ENCODE results near the gene PRKN.

The PRKN gene

DNA sequence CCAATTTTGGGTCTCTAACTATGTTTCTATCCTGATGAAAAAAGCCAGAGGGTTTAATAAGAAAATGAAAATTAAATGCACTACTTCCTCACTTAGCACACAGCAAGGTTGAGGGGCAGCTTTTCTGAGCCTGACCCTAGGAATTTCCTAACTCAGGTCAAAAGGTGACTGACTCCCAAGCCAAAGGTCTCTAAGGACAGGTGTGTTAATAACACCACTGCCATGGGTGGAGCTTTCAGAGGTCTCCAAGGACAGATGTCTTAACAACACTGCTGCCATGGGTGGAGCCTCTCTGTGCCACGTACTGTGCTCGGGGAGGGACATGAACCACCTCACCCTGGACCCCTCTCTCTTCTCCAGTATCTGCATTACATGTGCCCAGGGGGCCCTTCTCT is 339.2 kb downstream of the PRKN start:
- TF ChIP-seq ZFX (IDR thresholded peaks at IDR 0.05), result no peak
- TF ChIP-seq, protein P1, sequence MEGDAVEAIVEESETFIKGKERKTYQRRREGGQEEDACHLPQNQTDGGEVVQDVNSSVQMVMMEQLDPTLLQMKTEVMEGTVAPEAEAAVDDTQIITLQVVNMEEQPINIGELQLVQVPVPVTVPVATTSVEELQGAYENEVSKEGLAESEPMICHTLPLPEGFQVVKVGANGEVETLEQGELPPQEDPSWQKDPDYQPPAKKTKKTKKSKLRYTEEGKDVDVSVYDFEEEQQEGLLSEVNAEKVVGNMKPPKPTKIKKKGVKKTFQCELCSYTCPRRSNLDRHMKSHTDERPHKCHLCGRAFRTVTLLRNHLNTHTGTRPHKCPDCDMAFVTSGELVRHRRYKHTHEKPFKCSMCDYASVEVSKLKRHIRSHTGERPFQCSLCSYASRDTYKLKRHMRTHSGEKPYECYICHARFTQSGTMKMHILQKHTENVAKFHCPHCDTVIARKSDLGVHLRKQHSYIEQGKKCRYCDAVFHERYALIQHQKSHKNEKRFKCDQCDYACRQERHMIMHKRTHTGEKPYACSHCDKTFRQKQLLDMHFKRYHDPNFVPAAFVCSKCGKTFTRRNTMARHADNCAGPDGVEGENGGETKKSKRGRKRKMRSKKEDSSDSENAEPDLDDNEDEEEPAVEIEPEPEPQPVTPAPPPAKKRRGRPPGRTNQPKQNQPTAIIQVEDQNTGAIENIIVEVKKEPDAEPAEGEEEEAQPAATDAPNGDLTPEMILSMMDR (conservative IDR thresholded peaks at IDR 0.05), result no peak
- no peak overlapping the region for H3K27ac ChIP-seq

DNA sequence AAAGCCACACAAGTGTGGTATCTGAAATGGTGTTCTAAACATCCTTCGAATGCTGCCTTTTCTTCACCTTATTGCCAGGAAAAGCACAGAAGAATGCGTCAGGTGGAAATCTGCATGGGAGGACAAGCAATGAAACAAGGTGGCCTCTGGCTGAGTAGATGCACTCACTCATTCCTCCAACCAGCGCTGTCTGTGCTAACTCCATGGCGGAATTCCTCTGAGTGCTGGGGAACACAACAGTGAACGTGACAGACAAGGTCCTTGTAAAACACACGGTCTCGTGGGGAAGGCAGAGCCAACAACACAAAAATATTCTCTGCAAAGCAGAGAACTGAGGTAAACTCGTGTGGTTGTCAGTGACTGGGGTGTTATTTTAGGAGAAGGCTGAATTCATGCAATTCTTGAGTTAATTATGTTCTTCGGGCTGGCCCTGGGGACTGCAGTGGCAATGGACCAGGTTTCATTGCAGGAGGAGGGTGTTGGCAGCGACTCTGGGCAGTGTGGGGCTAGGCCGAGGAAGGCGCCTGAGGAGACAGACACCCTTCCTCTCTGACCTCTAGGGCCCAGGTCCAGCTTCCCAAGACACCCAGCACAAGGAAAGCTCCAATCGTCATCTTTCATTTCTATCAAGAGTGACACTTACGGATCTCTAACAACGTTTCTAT is 339.7 kb downstream of the PRKN start:
- no peak overlapping the region for H3K27ac ChIP-seq
- TF ChIP-seq ZFX (IDR thresholded peaks at IDR 0.05), result no peak
- TF ChIP-seq, protein P1 (conservative IDR thresholded peaks at IDR 0.05), result no peak

DNA sequence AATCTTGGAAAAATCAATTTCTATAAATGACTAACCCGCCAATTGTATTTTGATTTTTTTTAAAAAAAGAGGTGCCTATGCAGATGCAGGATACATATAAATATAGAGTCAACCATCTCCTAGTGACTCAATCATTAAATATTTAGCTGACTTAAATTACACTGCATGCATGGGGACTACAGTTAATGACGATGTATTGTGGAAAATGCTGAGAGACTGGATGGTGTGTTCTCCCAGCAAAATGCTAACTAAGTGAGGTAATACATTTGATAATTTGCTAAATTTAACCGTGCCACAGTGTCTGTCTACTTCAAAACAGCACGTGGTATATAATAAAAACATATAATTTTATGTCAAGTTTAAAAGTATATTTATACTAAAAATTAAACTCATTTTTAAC is 341.6 kb downstream of the PRKN start:
- H3K27ac ChIP-seq, result no peak overlapping the region
- no peak for TF ChIP-seq ZFX (IDR thresholded peaks at IDR 0.05)
- TF ChIP-seq, protein P1 (conservative IDR thresholded peaks at IDR 0.05), result no peak

DNA sequence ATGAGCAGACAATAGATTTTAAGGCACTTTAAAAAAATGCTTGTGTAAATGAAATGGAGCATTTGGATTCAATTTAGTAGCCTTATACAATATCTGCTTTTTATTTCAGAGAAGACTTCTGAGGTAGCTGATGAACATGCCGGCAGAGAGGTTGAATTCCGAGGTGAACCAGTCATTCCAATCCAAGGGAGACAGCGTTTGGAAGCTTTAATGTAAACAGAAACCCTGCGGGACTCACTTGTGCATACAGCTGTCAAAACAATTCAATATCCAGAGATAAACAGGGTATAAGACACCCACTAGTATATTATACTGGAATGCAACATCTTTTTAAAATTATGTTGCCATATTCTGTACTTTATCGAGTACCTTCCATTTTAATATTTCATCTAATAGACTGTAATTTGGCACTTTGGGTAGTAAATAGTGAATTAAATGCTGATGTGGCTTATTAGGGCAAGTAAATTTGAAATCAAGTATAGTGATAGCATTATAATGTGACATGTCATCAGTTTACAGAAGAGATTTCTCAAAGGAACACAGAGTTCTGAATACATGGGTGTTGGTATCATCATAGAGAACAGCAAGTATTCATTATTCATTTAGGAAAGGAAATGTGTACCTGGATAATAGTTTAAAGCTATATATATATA is 347.7 kb downstream of the PRKN start:
- H3K27ac ChIP-seq, result no peak overlapping the region
- TF ChIP-seq, protein P1 (conservative IDR thresholded peaks at IDR 0.05), result no peak
- TF ChIP-seq ZFX (IDR thresholded peaks at IDR 0.05), result no peak

DNA sequence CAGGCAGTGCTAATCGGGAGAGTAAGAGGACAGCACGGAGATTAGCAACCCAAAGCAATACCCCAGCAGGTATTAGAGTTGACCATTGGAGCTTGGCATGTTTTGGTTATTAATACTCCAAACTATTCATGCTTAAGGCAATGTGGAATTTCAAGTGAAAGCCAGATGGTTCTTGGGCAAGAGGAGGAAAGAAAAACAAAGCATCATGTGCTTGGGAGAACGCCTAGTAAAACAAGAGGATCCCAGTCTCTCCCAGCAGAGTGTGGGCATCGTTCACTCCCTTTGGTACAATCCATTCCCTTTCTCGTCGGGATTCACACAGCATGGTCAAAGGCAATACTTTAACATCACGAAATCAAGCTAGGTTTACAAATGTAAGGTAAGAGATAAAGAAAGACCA is 349.8 kb downstream of the PRKN start:
- TF ChIP-seq, protein P1 (conservative IDR thresholded peaks at IDR 0.05), result no peak
- no peak for TF ChIP-seq ZFX (IDR thresholded peaks at IDR 0.05)
- no peak overlapping the region for H3K27ac ChIP-seq

DNA sequence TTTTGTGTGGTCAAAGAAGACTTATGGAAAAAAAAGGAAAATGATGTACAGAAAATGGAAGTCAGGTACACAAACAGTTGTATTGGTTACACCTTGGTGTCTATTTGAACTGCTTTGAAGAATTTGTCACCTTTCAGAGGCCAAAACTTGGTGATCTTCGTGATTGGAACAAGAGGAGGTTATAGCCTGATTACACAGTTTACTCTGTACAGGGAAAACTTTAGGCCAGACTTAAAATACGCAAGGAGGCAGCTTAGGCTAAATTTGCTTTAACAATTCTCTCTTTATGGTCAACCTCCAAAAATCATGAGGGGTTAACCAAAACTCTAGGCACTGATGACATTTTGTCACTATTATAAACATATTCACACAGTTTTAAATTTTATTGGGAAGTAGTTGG is 353.7 kb downstream of the PRKN start:
- H3K27ac ChIP-seq, result no peak overlapping the region
- no peak for TF ChIP-seq ZFX (IDR thresholded peaks at IDR 0.05)
- TF ChIP-seq, protein P1 (conservative IDR thresholded peaks at IDR 0.05), result no peak

DNA sequence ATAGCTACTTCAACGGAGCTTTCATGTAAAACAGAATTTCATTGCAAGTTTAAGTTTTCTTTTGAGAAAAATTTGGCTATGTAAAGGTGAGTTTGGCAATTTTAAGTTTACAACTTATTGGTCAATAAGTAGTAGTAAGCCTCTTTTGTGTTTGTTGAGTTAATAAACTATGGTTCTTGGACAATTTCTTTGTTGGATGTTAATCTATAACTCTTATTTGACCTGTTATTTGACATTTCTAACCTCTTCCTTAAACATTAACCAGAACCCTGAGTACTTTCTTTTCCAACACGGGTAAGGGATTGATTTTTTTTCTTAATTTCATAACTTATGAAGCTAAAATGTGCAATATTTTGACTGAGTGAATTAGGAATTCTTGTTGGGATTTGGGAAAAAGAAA is 354.4 kb downstream of the PRKN start:
- H3K27ac ChIP-seq, result no peak overlapping the region
- TF ChIP-seq ZFX (IDR thresholded peaks at IDR 0.05), result no peak
- TF ChIP-seq, protein P1 (conservative IDR thresholded peaks at IDR 0.05), result no peak

Data from C4-2B (cell line).